ENCODE results near the gene RIN3.
"Not testable (repeated sequence)": the region's sequence is repeated elsewhere in the genome, so short reads cannot be mapped to it uniquely, and the experiment has no call there.

Gene RIN3

GRCh38 chr14:92529903-92530302 is 16.3 kb downstream of the RIN3 start:
- DNase-seq (ENCODE audit: extremely low read depth in 1 of 2, low read depth in 1 of 2), result no peak

GRCh38 chr14:92531106-92531873 is 17.7 kb downstream of the RIN3 start:
- peak; percentile 65 to 87 for DNase-seq (ENCODE audit: extremely low read depth in 1 of 2, low read depth in 1 of 2)

- DNase-seq (ENCODE audit: extremely low read depth in 1 of 2, low read depth in 1 of 2), result no peak
Measured at GRCh38 chr14:92532490-92533163, 19.0 kb downstream of the RIN3 start.

- no peak for DNase-seq (ENCODE audit: extremely low read depth in 1 of 2, low read depth in 1 of 2)
Measured at GRCh38 chr14:92534932-92535643, 21.5 kb downstream of the RIN3 start.

- DNase-seq (ENCODE audit: extremely low read depth in 1 of 2, low read depth in 1 of 2), result not testable (repeated sequence)
Measured at GRCh38 chr14:92536231-92536630, 22.6 kb downstream of the RIN3 start.

GRCh38 chr14:92538412-92538985 is 24.9 kb downstream of the RIN3 start:
- no peak for DNase-seq (ENCODE audit: extremely low read depth in 1 of 2, low read depth in 1 of 2)

GRCh38 chr14:92539419-92539818 is 25.8 kb downstream of the RIN3 start:
- no peak for DNase-seq (ENCODE audit: extremely low read depth in 1 of 2, low read depth in 1 of 2)

GRCh38 chr14:92539875-92540274 is 26.3 kb downstream of the RIN3 start:
- no peak for DNase-seq (ENCODE audit: extremely low read depth in 1 of 2, low read depth in 1 of 2)

- no peak for DNase-seq (ENCODE audit: extremely low read depth in 1 of 2, low read depth in 1 of 2)
Measured at GRCh38 chr14:92540472-92541048, 27.0 kb downstream of the RIN3 start.

- no peak for DNase-seq (ENCODE audit: extremely low read depth in 1 of 2, low read depth in 1 of 2)
Measured at GRCh38 chr14:92542766-92543554, 29.4 kb downstream of the RIN3 start.

GRCh38 chr14:92544051-92544720 is 30.6 kb downstream of the RIN3 start:
- no peak for DNase-seq (ENCODE audit: extremely low read depth in 1 of 2, low read depth in 1 of 2)

GRCh38 chr14:92546347-92547053 is 32.9 kb downstream of the RIN3 start:
- DNase-seq (ENCODE audit: extremely low read depth in 1 of 2, low read depth in 1 of 2), result no peak

GRCh38 chr14:92549105-92549858 is 35.7 kb downstream of the RIN3 start:
- no peak for DNase-seq (ENCODE audit: extremely low read depth in 1 of 2, low read depth in 1 of 2)

- DNase-seq (ENCODE audit: extremely low read depth in 1 of 2, low read depth in 1 of 2), result no peak
Measured at GRCh38 chr14:92549859-92550230, 36.3 kb downstream of the RIN3 start.

GRCh38 chr14:92551044-92551841 is 37.7 kb downstream of the RIN3 start:
- DNase-seq (ENCODE audit: extremely low read depth in 1 of 2, low read depth in 1 of 2), result no peak

- DNase-seq (ENCODE audit: extremely low read depth in 1 of 2, low read depth in 1 of 2), result no peak
Measured at GRCh38 chr14:92552066-92552465, 38.5 kb downstream of the RIN3 start.

GRCh38 chr14:92553438-92553837 is 39.9 kb downstream of the RIN3 start:
- DNase-seq (ENCODE audit: extremely low read depth in 1 of 2, low read depth in 1 of 2), result no peak

Data from activated CD8-positive, alpha-beta memory T cell treated with anti-CD3 and anti-CD28 coated beads for 1 hour (primary cell).